Measurements from ENCODE around the gene BLID.

The BLID gene

DNA sequence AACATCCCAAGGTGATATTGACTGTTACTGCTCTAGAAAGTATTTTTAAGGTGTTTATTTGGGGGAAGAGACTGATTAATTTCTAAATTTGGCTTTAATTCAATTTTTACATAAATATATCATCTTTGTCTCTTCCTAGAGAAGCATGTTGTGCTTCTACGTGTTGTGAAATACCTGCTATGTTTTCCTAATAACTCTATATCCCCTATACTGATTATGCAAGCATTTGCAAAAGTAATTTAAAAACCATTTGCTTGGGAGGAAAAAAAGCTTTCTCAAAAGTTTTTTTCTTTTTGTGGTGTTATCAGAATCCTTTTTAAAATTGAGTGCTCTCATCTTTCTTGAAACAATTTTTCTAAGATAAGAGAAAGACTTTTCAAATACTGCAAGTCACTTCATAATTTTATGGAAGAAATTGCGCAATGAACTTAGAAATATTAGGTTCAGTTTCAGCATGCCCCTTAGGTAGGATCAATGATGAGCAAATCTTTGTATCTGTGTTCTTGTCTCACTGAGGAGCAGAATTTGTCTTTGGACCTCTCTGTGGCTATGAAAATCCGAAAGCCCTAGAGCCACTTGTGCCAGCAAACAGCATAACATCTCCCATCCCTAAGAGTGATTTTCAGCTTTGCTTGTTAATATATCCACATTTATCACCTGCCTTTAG, 7.4 kb upstream of the BLID start:
- no peaks in the 10 kb centered on the region for H3K4me1 Mint-ChIP-seq (ENCODE audit: low read depth)
- H3K4me3 Mint-ChIP-seq = no peak overlapping the region
- H3K27me3 Mint-ChIP-seq = peaks cover 10% of the 10 kb centered on the region
- no peaks in the 10 kb centered on the region for H3K36me3 Mint-ChIP-seq
- no peak overlapping the region for H3K27ac Mint-ChIP-seq
- peaks cover 3% of the 10 kb centered on the region for H3K9me3 Mint-ChIP-seq (ENCODE audit: low read depth)

DNA sequence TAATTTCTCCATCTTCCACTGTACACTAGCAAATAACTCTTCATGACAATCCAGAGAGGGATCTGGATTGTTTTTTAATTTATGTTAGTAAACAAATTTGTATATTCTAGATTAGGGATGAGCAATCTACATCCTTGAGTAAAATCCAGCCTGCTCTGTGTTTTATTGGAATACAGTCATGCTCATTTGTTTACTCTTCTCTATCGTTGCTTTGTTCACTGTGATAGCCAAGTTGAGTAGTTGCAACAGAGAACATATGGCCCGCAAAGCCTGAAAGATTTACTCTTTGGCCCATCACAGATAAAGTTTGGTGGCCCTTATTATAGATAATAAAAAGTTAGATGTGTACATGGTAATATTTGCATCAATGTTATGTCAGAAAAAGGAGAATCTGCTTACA, 6.2 kb upstream of the BLID start:
- Mint-ChIP-seq H3K4me3 (no peak overlapping the region), H3K36me3 (no peaks in the 10 kb centered on the region), H3K27ac (no peak overlapping the region), H3K27me3 (peaks cover 9% of the 10 kb centered on the region), H3K9me3 (ENCODE audit: low read depth) (no peaks in the 10 kb centered on the region), H3K4me1 (ENCODE audit: low read depth) (no peaks in the 10 kb centered on the region)

DNA sequence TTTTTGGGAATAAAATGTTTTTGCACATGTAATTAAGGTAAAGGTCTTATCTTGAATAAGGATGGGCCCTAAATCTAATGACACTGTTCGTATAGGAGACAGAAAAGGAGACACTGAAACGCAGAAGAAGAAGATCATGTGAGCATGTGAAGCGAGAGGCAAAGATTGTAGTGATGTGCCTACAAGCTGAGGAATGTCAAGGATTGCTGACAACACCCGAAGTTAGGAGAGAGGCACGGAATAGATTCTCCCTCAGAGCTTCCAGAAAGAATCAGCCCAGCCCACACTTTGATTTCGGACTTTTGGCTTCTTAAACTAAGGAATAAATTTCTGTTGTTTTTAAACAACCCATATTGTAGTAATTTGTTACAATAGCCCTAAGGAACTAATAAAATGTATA, 4.1 kb upstream of the BLID start:
- Mint-ChIP-seq H3K27me3 (peaks cover 12% of the 10 kb centered on the region), H3K4me3 (no peak overlapping the region), H3K4me1 (ENCODE audit: low read depth) (no peaks in the 10 kb centered on the region), H3K9me3 (ENCODE audit: low read depth) (no peaks in the 10 kb centered on the region), H3K36me3 (no peaks in the 10 kb centered on the region), H3K27ac (no peak overlapping the region)

DNA sequence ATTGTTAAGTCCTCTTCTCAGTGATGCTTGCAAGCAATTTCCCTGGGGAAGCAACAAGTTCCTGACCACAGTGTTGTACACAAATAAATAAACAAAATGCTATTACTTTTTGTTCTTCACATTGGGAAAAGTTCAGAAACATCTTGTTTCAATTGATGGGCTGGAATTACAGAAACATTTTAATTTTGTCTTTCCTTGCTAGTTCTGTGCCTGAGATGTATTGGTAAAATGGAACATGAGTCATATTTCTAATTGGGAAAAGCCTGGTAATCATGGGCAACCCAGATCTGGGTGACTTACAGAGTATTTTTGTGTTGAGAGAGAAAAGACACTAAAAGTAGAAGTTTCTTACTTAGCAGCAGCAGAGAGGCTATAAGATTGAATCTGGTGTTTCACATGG, 576 bp upstream of the BLID start:
- Mint-ChIP-seq H3K36me3 (no peaks in the 10 kb centered on the region), H3K27me3 (peaks cover 8% of the 10 kb centered on the region), H3K4me3 (no peak overlapping the region), H3K9me3 (ENCODE audit: low read depth) (no peaks in the 10 kb centered on the region), H3K4me1 (ENCODE audit: low read depth) (no peaks in the 10 kb centered on the region), H3K27ac (no peak overlapping the region)

DNA sequence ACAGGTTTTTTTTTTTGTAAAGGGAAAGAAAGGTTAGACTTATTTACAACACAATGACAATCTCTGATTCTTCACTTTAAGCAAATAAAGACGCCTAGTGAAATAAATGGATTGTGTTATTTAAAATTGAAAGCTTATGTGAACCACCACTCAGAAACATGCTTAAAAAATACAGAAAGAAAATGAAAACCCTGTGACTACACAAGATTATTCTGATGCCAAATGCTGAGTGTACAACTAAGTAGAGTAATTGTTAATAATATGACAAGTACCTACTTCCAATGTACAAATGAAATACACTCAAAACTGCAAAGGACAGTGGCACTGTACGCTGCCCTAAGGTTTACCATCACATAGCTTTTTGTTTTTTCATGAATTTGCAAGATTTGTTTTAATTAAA, 1.0 kb downstream of the BLID start:
- Mint-ChIP-seq H3K27me3 (peaks cover 10% of the 10 kb centered on the region), H3K27ac (no peak overlapping the region), H3K4me3 (no peak overlapping the region), H3K4me1 (ENCODE audit: low read depth) (no peaks in the 10 kb centered on the region), H3K36me3 (no peaks in the 10 kb centered on the region), H3K9me3 (ENCODE audit: low read depth) (no peaks in the 10 kb centered on the region)

DNA sequence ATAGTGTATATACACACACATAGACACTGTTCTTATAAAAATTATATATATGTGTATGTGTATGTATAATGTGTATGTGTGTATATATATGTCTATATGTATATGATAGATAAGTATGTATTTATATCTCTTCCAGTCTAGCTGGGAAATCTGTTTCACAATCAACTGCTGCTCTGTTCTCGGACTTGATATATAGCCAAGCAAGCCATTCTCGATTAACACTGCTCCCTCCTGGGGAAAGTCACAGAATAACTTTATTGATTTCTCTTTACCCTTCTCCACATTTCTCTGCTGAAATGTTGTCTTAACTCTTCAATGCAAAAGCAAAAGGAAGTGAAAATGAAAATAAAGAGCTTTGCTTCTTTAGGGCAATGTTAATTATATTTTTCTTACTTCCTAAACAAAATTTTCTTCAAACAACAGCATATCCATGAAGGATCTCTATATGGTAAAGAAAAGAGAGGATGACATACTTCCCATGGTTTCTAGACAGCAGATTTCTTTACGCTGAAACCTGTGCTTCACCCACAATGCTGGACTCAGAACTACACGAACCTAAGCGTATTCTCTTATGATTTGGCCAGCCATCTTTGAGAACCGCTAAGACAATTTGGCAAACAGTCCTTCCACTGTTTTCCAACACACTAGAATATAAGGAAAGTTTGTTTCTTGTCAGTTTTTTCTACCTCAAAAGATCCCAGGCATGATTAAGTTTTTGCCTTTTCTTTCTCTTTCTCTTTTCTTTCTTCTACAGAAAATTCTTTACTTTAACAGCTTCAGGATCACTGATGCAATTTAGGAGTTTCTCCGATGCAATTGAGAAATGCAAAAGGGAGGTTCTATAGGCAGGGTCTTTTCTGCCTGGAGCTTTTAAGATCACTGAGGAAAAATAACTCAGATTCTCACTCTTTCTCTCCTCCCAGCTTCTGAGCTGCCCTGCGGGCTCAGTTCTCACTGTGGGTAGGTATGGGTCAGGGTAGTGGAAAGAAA, 1.9 kb downstream of the BLID start:
- Mint-ChIP-seq H3K27me3 (peaks cover 10% of the 10 kb centered on the region), H3K4me1 (ENCODE audit: low read depth) (no peaks in the 10 kb centered on the region), H3K9me3 (ENCODE audit: low read depth) (no peaks in the 10 kb centered on the region), H3K4me3 (no peak overlapping the region), H3K27ac (no peak overlapping the region), H3K36me3 (no peaks in the 10 kb centered on the region)

DNA sequence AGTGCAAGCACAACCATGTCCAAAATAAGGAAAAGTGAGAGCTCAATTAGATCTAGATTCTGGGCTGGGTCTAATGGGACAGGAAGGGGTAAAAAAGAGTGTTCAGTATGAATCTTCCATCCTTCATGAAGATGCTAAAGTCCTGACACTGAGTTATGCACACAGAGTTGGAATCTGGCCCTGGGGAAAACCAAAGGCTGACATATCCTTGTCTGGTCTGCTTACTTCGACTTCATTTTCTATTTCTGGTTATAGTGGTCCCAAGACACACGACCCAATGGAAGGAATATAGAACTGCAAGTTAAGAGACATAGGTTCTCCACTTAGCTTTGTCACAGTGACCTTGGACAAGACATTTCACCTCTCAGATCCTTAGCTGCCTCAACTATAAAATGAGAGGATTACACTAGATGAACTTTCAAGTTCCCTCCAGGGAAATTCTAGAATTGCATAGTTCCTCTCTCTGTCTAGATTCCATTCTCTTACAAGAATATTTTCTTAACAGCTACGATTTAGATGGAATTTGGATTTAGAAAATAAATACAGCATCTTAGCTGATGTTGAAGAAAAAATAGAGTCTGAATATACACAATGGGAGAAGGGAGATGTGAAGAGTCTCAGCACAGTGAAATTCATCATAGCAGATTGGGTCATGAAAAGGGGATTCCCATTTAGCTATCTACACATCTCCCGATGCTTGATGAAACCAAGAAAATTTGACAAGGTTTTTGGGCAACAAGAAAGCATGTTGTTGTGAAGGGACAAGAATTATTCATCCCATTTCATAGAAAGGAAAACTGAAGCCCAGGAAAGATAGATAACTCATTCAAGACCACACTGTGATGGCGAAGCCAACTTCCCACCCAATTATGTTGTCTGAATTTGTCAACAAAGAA, 3.3 kb downstream of the BLID start:
- Mint-ChIP-seq H3K9me3 (ENCODE audit: low read depth) (no peaks in the 10 kb centered on the region), H3K36me3 (no peaks in the 10 kb centered on the region), H3K27ac (no peak overlapping the region), H3K4me1 (ENCODE audit: low read depth) (no peaks in the 10 kb centered on the region), H3K4me3 (no peak overlapping the region), H3K27me3 (peaks cover 8% of the 10 kb centered on the region)

DNA sequence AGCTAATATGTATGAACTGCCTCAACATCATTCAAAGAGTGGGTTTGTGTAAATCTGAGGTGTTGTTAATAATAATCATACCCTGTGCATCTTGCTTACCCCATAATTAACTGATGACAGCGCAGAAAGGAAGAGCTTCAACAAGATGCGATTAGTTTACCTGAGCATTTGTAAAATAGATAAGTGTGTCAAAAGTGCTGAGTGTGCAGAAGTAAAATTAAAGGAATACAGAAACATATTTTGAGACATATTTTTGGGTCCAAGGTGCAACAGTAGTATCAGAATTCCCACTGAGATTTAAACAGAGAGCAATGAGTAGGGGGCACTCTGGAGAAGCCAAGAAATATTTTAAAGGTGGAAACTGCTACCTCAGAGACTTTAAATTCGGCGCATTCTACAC, 6.1 kb downstream of the BLID start:
- no peaks in the 10 kb centered on the region for H3K36me3 Mint-ChIP-seq
- H3K9me3 Mint-ChIP-seq (ENCODE audit: low read depth) = no peaks in the 10 kb centered on the region

DNA sequence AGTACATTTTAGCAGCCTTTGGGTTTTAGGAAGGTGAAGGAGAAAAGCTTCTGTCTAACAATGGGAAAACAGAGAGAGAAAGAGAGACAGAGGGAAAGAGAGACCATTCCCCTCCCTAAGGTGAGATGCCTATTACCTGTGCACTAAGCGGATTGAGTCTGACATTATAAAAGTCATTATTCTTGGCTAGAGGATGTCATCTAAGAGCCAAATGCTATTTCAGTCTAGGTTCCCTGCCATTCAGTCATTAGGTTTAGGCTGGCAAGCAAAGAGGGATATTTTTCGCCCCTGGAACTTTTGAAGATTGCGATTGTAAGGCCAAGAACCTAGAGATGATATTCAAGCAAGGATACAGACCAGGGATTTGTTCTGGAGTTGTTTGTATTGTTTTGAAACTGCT, 7.2 kb downstream of the BLID start:
- Mint-ChIP-seq H3K4me1 (ENCODE audit: low read depth) (no peaks in the 10 kb centered on the region), H3K9me3 (ENCODE audit: low read depth) (no peaks in the 10 kb centered on the region), H3K36me3 (no peaks in the 10 kb centered on the region), H3K4me3 (no peak overlapping the region), H3K27me3 (peaks cover 25% of the 10 kb centered on the region), H3K27ac (no peak overlapping the region)

More for the DNA sequence above, 6.1 kb downstream of the BLID start:
- no peak overlapping the region for H3K27ac Mint-ChIP-seq
- no peaks in the 10 kb centered on the region for H3K4me1 Mint-ChIP-seq (ENCODE audit: low read depth)
- H3K4me3 Mint-ChIP-seq = no peak overlapping the region
- H3K27me3 Mint-ChIP-seq = peaks cover 18% of the 10 kb centered on the region

DNA sequence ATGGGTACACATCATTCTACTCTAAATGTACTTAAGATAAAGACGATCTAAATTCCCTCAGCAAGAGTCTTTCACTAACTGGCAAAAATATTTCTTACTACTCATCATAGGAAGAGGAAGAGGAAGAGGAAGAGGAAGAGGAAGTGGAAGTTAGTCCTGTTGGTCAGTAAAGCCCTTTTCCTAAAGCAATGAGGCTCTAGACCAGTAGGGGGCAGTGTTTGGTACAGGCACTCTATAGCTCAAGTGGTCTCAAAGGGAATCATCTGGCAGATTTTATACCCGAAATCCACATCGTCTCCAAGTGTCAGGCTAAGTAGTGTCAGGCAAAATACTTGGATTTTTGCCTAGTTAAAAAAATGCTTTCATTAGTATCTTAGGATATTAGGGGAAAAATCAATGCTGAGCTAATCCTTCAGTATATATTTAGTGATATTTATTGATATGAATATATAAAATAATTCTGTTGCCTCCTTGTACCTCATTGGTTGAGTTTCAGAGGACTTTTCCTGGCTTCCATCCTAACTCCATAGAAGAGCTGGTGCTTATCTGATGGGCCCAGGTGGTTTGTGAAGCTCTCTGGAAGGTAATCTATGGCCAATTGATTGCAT, 7.7 kb downstream of the BLID start:
- Mint-ChIP-seq H3K4me1 (ENCODE audit: low read depth) (no peaks in the 10 kb centered on the region), H3K36me3 (no peaks in the 10 kb centered on the region), H3K4me3 (no peak overlapping the region), H3K27ac (no peak overlapping the region), H3K27me3 (peaks cover 25% of the 10 kb centered on the region), H3K9me3 (ENCODE audit: low read depth) (no peaks in the 10 kb centered on the region)

DNA sequence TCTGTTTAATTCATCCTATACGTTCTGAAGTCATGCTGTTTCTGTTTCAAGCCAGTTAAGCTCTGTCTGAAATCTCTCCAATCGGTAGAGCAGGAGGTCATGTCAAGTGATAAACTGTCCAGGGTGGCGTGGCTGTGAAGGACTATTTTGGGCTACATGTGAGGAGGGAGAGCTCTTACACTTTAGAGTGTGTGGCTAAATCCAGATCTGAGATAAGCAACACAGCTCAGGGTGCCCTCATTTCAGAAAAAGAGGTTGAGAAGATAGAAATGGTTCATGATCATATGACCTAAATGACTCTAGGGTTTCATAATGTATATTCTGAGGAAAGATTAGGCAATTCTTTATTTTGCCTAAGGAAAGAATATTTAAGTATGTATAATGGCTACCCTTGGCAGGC, 8.4 kb downstream of the BLID start:
- peaks cover 25% of the 10 kb centered on the region for H3K27me3 Mint-ChIP-seq
- no peaks in the 10 kb centered on the region for H3K4me1 Mint-ChIP-seq (ENCODE audit: low read depth)
- no peaks in the 10 kb centered on the region for H3K9me3 Mint-ChIP-seq (ENCODE audit: low read depth)
- H3K36me3 Mint-ChIP-seq = no peaks in the 10 kb centered on the region
- no peak overlapping the region for H3K4me3 Mint-ChIP-seq
- H3K27ac Mint-ChIP-seq = no peak overlapping the region

DNA sequence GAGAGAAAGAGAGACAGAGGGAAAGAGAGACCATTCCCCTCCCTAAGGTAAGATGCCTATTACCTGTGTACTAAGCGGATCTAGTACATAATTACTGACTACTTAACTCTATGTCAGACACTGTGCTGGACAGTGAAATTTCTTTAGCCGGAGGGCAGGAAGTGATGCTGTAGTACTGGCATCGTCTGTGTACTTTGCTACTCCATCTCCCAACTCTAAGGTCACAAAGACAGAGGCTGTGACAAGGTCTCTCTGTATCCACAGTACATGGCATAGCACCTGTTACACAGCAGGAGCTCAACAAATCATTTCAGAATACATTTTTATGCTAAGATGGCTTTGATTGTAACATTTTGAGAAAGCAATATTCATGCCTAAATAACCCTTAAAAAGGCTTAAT, 9.0 kb downstream of the BLID start:
- H3K4me3 Mint-ChIP-seq = no peak overlapping the region
- H3K27me3 Mint-ChIP-seq = peaks cover 25% of the 10 kb centered on the region
- no peaks in the 10 kb centered on the region for H3K36me3 Mint-ChIP-seq
- H3K9me3 Mint-ChIP-seq (ENCODE audit: low read depth) = no peaks in the 10 kb centered on the region
- no peak overlapping the region for H3K27ac Mint-ChIP-seq
- no peaks in the 10 kb centered on the region for H3K4me1 Mint-ChIP-seq (ENCODE audit: low read depth)

DNA sequence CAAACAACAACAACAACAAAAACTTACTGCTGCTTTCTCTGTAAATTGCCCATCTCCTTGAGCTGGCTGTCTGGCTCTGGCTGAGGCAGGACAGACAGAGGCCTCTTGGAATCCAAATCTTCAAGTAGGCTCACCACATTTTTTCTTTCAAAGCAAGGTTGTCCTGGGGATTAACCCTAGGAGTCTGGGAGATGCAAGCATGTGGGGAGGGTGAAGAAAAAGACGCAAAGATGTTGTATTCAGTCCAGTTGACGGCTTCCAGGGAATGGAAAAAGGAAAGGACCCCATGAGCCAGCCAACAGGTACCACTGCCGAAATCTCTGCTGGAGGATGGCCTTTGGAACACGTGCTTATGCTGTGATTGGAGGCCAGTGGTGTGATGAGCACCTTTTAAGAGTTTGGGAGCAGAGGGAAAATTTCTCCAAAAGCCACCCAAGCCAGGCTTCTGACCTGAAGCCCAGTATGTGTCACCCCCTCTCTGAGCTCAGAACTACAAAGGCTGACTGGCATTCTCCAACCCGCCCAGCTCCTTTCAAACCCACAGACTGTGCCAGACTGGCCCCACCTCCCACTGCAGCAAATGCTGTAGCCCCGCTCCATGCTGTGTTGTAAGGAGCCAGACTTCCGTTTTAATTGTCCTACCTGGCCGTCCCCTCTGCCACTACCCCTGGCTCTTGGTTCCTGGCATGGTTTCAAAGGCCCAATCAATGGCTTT, 10.8 kb downstream of the BLID start:
- no peaks in the 10 kb centered on the region for H3K36me3 Mint-ChIP-seq
- no peak overlapping the region for H3K27ac Mint-ChIP-seq
- no peaks in the 10 kb centered on the region for H3K9me3 Mint-ChIP-seq (ENCODE audit: low read depth)
- H3K27me3 Mint-ChIP-seq = peaks cover 24% of the 10 kb centered on the region
- H3K4me3 Mint-ChIP-seq = no peak overlapping the region
- H3K4me1 Mint-ChIP-seq (ENCODE audit: low read depth) = peaks cover 4% of the 10 kb centered on the region

DNA sequence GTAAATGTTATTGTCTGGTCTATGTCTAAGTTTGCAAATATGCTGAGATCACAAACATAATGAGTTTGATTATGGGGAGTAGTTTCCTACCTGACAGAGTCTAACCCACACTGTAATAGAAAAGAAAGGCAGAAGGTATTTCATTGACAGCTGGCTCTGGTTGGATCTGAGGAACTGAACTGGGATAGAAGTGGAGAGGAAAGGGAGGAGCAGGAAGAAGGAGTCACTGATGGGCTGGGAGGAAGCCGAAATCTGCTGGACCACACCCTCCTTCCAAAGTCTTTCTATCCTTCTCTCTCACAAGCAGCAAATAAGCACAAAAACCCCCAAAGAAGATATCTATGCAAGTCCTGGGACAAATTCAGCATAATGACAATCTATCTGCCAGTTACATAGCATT, 11.7 kb downstream of the BLID start:
- H3K4me1 Mint-ChIP-seq (ENCODE audit: low read depth) = peaks cover 8% of the 10 kb centered on the region
- no peak overlapping the region for H3K4me3 Mint-ChIP-seq
- no peak overlapping the region for H3K27ac Mint-ChIP-seq
- H3K27me3 Mint-ChIP-seq = peaks cover 27% of the 10 kb centered on the region
- H3K36me3 Mint-ChIP-seq = no peaks in the 10 kb centered on the region
- no peaks in the 10 kb centered on the region for H3K9me3 Mint-ChIP-seq (ENCODE audit: low read depth)
